OCI-LY1 (cell line): Measurements from ENCODE around the gene TMEM131.

ENCODE experiments used
- H2AFZ ChIP-seq: fragments of 200-600 bp; sonication (generic), shearing (Covaris generic); 2 replicates; pipeline ENCODE4 v1.6.0; 2014; ENCODE audit warnings: antibody characterized with exemption, mild to moderate bottlenecking, low read length
- H3F3A ChIP-seq: fragments of 200-600 bp; sonication (generic), shearing (Covaris generic); 2 replicates; pipeline ENCODE4 v1.6.0; 2014; ENCODE audit warnings: mild to moderate bottlenecking, antibody characterized with exemption, low read length, moderate library complexity; ENCODE audit not compliant: insufficient read depth
- H3K27ac ChIP-seq: fragments of 200-600 bp; sonication (generic); 2 replicates; pipeline ENCODE4 v1.5.1; 2014; ENCODE audit warnings: low read length, mixed run types, mild to moderate bottlenecking, low read depth; ENCODE audit not compliant: poor library complexity, severe bottlenecking
- H3K27me3 ChIP-seq: fragments of 200-600 bp; sonication (generic); 2 replicates; pipeline ENCODE4 v1.6.0; 2014; ENCODE audit warnings: antibody characterized with exemption, mild to moderate bottlenecking, low read length, moderate library complexity; ENCODE audit not compliant: insufficient read depth
- H3K36me3 ChIP-seq: fragments of 200-600 bp; sonication (generic); 2 replicates; pipeline ENCODE4 v1.6.1; 2014; ENCODE audit warnings: mild to moderate bottlenecking, antibody characterized with exemption, low read length, moderate library complexity, mixed read lengths; ENCODE audit not compliant: insufficient read depth
- H3K4me1 ChIP-seq: fragments of 200-600 bp; sonication (generic); 2 replicates; pipeline ENCODE4 v1.5.1; 2014; ENCODE audit warnings: mild to moderate bottlenecking, low read length, moderate library complexity; ENCODE audit not compliant: insufficient read depth, severe bottlenecking
- H3K4me2 ChIP-seq: fragments of 200-600 bp; sonication (generic), shearing (Covaris generic); 2 replicates; pipeline ENCODE4 v1.6.1; 2014; ENCODE audit warnings: low read length
- H3K4me3 ChIP-seq: fragments of 200-600 bp; sonication (generic); 2 replicates; pipeline ENCODE4 v1.5.1; 2014; ENCODE audit warnings: low read length, low read depth, mild to moderate bottlenecking, mixed read lengths; ENCODE audit not compliant: poor library complexity, severe bottlenecking
- H3K79me2 ChIP-seq: fragments of 200-600 bp; shearing (Covaris generic); 2 replicates; pipeline ENCODE4 v1.6.1; 2016; ENCODE audit warnings: mixed run types, low read length, mixed read lengths; ENCODE audit not compliant: insufficient read depth
- H3K9ac ChIP-seq: fragments of 200-600 bp; sonication (generic), shearing (Covaris generic); 2 replicates; pipeline ENCODE4 v1.6.1; 2014; ENCODE audit warnings: mild to moderate bottlenecking, low read length, mixed read lengths
- H3K9me2 ChIP-seq: fragments of 200-600 bp; sonication (generic), shearing (Covaris generic); 2 replicates; pipeline ENCODE4 v1.6.1; 2014; ENCODE audit warnings: low read depth, mild to moderate bottlenecking, low read length, mixed read lengths
- H3K9me3 ChIP-seq: fragments of 200-600 bp; shearing (Covaris generic); 2 replicates; pipeline ENCODE4 v1.6.1; 2014; ENCODE audit warnings: low read length, mixed read lengths
- H4K20me1 ChIP-seq: fragments of 200-600 bp; sonication (generic), shearing (Covaris generic); 2 replicates; pipeline ENCODE4 v1.6.0; 2016; ENCODE audit warnings: mild to moderate bottlenecking, low read length; ENCODE audit not compliant: insufficient read depth
- EZH2 ChIP-seq: fragments of 200-600 bp; sonication (generic), shearing (Covaris generic); IDR thresholded peaks from 2 replicates; pipeline ENCODE4 v1.8.0; 2017; ENCODE audit warnings: borderline replicate concordance, mixed run types, mild to moderate bottlenecking, antibody characterized with exemption, low read length, moderate library complexity, mixed read lengths
- TF ChIP-seq, protein P1 (sequence below): fragments of 200-600 bp; sonication (generic), shearing (Covaris generic); IDR thresholded peaks from 2 replicates; pipeline ENCODE4 v1.5.1; 2017; ENCODE audit warnings: mild to moderate bottlenecking, antibody characterized with exemption, low read length, moderate library complexity, mixed read lengths

TMEM131 gene

DNA sequence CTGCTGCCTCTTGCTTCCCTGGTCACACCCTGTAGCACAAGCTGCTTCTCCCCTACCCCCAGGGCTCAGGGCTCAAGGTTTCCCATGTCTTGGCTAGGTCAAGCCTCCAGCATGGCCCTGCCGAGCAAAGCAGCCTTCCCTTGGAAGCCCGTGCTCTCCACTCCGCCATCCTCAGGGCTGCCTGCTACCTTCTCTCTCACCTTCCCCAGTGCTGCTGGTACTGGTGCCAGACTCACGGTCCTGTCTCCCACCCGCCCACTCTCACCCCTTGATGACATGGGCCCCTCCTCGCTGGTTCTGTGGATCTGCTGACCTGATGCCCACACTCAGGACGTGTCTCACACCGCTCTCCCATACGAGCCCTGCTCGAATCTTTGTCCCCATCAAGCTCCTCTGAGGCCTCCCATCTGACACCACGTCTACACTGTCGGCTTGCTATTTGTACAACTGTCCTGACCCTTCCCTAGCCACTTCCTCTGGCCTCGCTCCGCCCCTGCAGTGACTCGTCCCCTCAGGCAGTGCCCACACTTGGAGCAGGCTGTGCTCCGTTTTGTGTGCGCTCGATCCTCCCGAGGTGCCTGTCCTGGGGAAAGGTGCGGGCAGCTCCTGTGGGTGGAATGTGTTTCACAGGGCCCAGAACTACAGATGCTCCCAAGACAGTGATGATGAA lies 232.4 kb downstream of the TMEM131 start:
- Histone ChIP-seq H2AFZ (no peak overlapping the region), H3K36me3 (peaks cover 23% of the 10 kb centered on the region), H3F3A (no peaks in the 10 kb centered on the region), H3K9me2 (no peaks in the 10 kb centered on the region), H3K79me2 (no peaks in the 10 kb centered on the region), H3K27me3 (no peaks in the 10 kb centered on the region), H3K9me3 (no peaks in the 10 kb centered on the region), H3K4me2 (no peak overlapping the region), H3K4me3 (no peak overlapping the region), H3K4me1 (peaks cover under 1% of the 10 kb centered on the region), H4K20me1 (no peaks in the 10 kb centered on the region), H3K27ac (no peak overlapping the region), H3K9ac (no peak overlapping the region)
- TF ChIP-seq, protein P1, sequence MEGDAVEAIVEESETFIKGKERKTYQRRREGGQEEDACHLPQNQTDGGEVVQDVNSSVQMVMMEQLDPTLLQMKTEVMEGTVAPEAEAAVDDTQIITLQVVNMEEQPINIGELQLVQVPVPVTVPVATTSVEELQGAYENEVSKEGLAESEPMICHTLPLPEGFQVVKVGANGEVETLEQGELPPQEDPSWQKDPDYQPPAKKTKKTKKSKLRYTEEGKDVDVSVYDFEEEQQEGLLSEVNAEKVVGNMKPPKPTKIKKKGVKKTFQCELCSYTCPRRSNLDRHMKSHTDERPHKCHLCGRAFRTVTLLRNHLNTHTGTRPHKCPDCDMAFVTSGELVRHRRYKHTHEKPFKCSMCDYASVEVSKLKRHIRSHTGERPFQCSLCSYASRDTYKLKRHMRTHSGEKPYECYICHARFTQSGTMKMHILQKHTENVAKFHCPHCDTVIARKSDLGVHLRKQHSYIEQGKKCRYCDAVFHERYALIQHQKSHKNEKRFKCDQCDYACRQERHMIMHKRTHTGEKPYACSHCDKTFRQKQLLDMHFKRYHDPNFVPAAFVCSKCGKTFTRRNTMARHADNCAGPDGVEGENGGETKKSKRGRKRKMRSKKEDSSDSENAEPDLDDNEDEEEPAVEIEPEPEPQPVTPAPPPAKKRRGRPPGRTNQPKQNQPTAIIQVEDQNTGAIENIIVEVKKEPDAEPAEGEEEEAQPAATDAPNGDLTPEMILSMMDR, result no peak
- no peak for TF ChIP-seq EZH2

- Histone ChIP-seq H3K27ac (no peak overlapping the region), H3F3A (no peaks in the 10 kb centered on the region), H3K4me2 (no peak overlapping the region), H4K20me1 (no peaks in the 10 kb centered on the region), H3K9me3 (no peaks in the 10 kb centered on the region), H3K9me2 (no peaks in the 10 kb centered on the region), H2AFZ (no peak overlapping the region), H3K27me3 (no peaks in the 10 kb centered on the region), H3K36me3 (peaks cover 38% of the 10 kb centered on the region), H3K4me1 (no peaks in the 10 kb centered on the region), H3K9ac (no peak overlapping the region), H3K4me3 (no peak overlapping the region), H3K79me2 (no peaks in the 10 kb centered on the region)
- TF ChIP-seq EZH2, result no peak
- TF ChIP-seq, protein P1, result no peak
Observed at GRCh38 chr2:97761192-97761591, 234.6 kb downstream of the TMEM131 start.

GRCh38 chr2:97760480-97761049 lies 235.2 kb downstream of the TMEM131 start:
- Histone ChIP-seq H3K9me3 (no peaks in the 10 kb centered on the region), H3K36me3 (peaks cover 40% of the 10 kb centered on the region), H3K27me3 (no peaks in the 10 kb centered on the region), H3K4me2 (no peak overlapping the region), H3K4me3 (no peak overlapping the region), H3F3A (no peaks in the 10 kb centered on the region), H3K27ac (no peak overlapping the region), H3K79me2 (no peaks in the 10 kb centered on the region), H3K9ac (no peak overlapping the region), H2AFZ (no peak overlapping the region), H3K9me2 (no peaks in the 10 kb centered on the region), H3K4me1 (no peaks in the 10 kb centered on the region), H4K20me1 (no peaks in the 10 kb centered on the region)
- TF ChIP-seq EZH2, result no peak
- TF ChIP-seq, protein P1, result no peak
